Effector memory CD8-positive, alpha-beta T cell (primary cell): Measurements from ENCODE around the gene VPS13D.

Experiments used
- ATAC-seq: fragments of 150-1000 bp; cut with Tn5 transposase; replicated peaks from 2 replicates; pipeline ENCODE4 v1.10.0; 2021; ENCODE audit warnings: mild to moderate bottlenecking, moderate library complexity
- DNase-seq, 3 experiments: peaks; one replicate each; pipeline ENCODE4 v3.0.0; 2021
- H3K27ac Mint-ChIP-seq, 2 donors: one replicate each; pipeline ENCODE4 v1.8.0; 2022; ENCODE audit warnings: mild to moderate bottlenecking in 2 of 2, mixed read lengths in 2 of 2, moderate library complexity in 2 of 2
- H3K27me3 Mint-ChIP-seq, 2 donors: one replicate each; pipeline ENCODE4 v1.8.0; 2022; ENCODE audit warnings: mixed read lengths in 2 of 2
- H3K36me3 Mint-ChIP-seq: one replicate; pipeline ENCODE4 v1.8.0; 2022; ENCODE audit warnings: mild to moderate bottlenecking, moderate library complexity, mixed read lengths; ENCODE audit not compliant: insufficient read depth
- H3K4me1 Mint-ChIP-seq, 2 donors: one replicate each; pipeline ENCODE4 v1.8.0; 2022; ENCODE audit warnings: low read depth in 2 of 2, mixed read lengths in 2 of 2
- H3K4me3 Mint-ChIP-seq, 2 donors: one replicate each; pipeline ENCODE4 v1.8.0; 2022; ENCODE audit warnings: mild to moderate bottlenecking in 2 of 2, mixed read lengths in 2 of 2, moderate library complexity in 2 of 2
- H3K9me3 Mint-ChIP-seq, 2 donors: one replicate each; pipeline ENCODE4 v1.8.0; 2022; ENCODE audit warnings: mixed read lengths in 2 of 2

VPS13D gene

GRCh38 chr1:12293416-12293815 lies 63.6 kb downstream of the VPS13D start:
- Mint-ChIP-seq H3K9me3 (no peaks in the 10 kb centered on the region), H3K27me3 (no peaks in the 10 kb centered on the region), H3K4me3 (no peak overlapping the region), H3K36me3 (peaks cover 76% of the 10 kb centered on the region), H3K27ac (no peak overlapping the region), H3K4me1 (peaks cover 4 to 16% of the 10 kb centered on the region in 2 donors)
- ATAC-seq (no peak), DNase-seq (no peak)

GRCh38 chr1:12294076-12294475 lies 64.2 kb downstream of the VPS13D start:
- H3K9me3 Mint-ChIP-seq, result no peaks in the 10 kb centered on the region
- no peaks in the 10 kb centered on the region for H3K27me3 Mint-ChIP-seq
- no peak for ATAC-seq
- H3K27ac Mint-ChIP-seq, result no peak overlapping the region
- no peak for DNase-seq
- H3K36me3 Mint-ChIP-seq, result peaks cover 79% of the 10 kb centered on the region
- H3K4me1 Mint-ChIP-seq, result peaks cover 4 to 20% of the 10 kb centered on the region in 2 donors
- no peak overlapping the region for H3K4me3 Mint-ChIP-seq

DNA sequence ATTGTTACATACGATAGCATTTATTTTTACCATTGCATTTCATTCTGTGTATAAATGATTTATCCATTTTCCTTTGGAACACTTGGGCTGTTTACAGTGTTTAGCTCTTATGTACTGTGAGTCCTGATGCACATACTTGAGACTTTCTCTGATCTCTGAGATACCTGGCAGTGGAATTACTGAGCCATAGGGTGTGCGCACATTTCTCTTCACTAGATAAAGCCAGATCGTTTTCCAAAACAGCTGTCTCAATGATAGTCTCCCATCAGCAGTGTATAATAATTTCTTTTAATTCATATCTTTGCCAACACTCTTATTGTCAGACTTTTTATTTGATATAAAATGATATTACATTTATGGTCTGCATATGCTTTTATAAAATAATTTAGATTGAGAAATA lies 66.2 kb downstream of the VPS13D start:
- H3K4me3 Mint-ChIP-seq, result no peak overlapping the region
- peaks cover 4 to 20% of the 10 kb centered on the region in 2 donors for H3K4me1 Mint-ChIP-seq
- peak overlapping the region; percentile 66 to 77 for H3K27ac Mint-ChIP-seq

GRCh38 chr1:12296623-12297022 lies 66.8 kb downstream of the VPS13D start:
- H3K36me3 Mint-ChIP-seq, result peaks cover 68% of the 10 kb centered on the region
- no peaks in the 10 kb centered on the region for H3K9me3 Mint-ChIP-seq
- H3K4me3 Mint-ChIP-seq, result no peak overlapping the region
- ATAC-seq (no peak), DNase-seq (no peak)
- no peaks in the 10 kb centered on the region for H3K27me3 Mint-ChIP-seq
- H3K27ac Mint-ChIP-seq, result peak overlapping the region; percentile 17 to 77
- H3K4me1 Mint-ChIP-seq, result peaks cover 4 to 25% of the 10 kb centered on the region in 2 donors

More for the DNA sequence above, 66.2 kb downstream of the VPS13D start:
- ATAC-seq, result no peak
- Mint-ChIP-seq H3K36me3 (peaks cover 74% of the 10 kb centered on the region), H3K27me3 (no peaks in the 10 kb centered on the region), H3K9me3 (no peaks in the 10 kb centered on the region)
- no peak for DNase-seq

GRCh38 chr1:12300706-12301105 lies 70.9 kb downstream of the VPS13D start:
- Mint-ChIP-seq H3K27me3 (no peaks in the 10 kb centered on the region), H3K36me3 (peaks cover 56% of the 10 kb centered on the region), H3K4me3 (no peak overlapping the region), H3K27ac (no peak overlapping the region), H3K4me1 (peaks cover 4 to 24% of the 10 kb centered on the region in 2 donors), H3K9me3 (no peaks in the 10 kb centered on the region)
- no peak for ATAC-seq
- no peak for DNase-seq

GRCh38 chr1:12301518-12302237 lies 71.8 kb downstream of the VPS13D start:
- H3K4me3 Mint-ChIP-seq, result no peak overlapping the region
- no peaks in the 10 kb centered on the region for H3K9me3 Mint-ChIP-seq
- ATAC-seq, result no peak
- no peaks in the 10 kb centered on the region for H3K27me3 Mint-ChIP-seq
- H3K4me1 Mint-ChIP-seq, result peaks cover 0 to 18% of the 10 kb centered on the region in 2 donors
- H3K36me3 Mint-ChIP-seq, result peaks cover 54% of the 10 kb centered on the region
- H3K27ac Mint-ChIP-seq, result peak overlapping the region in 1 of 2 donors; percentile 46
- no peak for DNase-seq

DNA sequence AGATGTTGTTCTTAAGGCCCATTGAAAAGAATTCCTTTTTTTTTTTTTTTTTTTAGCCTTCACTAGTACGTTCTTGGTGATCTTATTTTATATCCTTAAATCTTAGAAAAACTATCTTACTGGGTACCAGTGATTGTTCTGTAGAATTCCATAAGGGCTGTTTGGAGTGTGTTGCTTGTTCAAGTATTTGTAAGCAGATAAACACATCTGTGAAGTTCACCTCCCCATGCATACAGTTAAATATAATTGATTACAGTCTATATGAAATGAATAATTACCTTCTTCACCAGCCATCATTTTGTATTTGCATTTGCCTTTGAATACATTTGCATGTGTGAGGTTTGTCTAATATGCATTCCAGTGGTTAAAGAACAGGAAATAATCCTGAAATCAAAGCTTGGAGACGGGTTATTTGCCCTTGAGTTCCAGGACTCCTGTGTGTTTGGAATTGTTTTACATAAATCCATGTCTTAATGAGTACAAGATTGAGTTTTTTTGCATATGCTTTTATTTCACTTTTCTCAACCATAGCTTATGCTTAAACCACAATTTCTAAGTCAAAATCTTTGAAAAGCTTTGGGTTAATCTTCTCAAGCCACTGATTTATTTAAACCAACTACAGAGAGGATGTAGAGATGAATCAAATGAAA lies 73.1 kb downstream of the VPS13D start:
- H3K9me3 Mint-ChIP-seq, result no peaks in the 10 kb centered on the region
- peak overlapping the region; percentile 49 to 52 for H3K27ac Mint-ChIP-seq
- ATAC-seq, result no peak
- no peak for DNase-seq
- peaks cover 0 to 9% of the 10 kb centered on the region in 2 donors for H3K4me1 Mint-ChIP-seq
- peaks cover 59% of the 10 kb centered on the region for H3K36me3 Mint-ChIP-seq
- no peak overlapping the region for H3K4me3 Mint-ChIP-seq
- H3K27me3 Mint-ChIP-seq, result no peaks in the 10 kb centered on the region

GRCh38 chr1:12305377-12305776 lies 75.5 kb downstream of the VPS13D start:
- Mint-ChIP-seq H3K9me3 (no peaks in the 10 kb centered on the region), H3K36me3 (peaks cover 66% of the 10 kb centered on the region), H3K4me3 (no peak overlapping the region), H3K27ac (no peak overlapping the region), H3K4me1 (peaks cover 0 to 5% of the 10 kb centered on the region in 2 donors), H3K27me3 (no peaks in the 10 kb centered on the region)
- no peak for DNase-seq
- no peak for ATAC-seq

DNA sequence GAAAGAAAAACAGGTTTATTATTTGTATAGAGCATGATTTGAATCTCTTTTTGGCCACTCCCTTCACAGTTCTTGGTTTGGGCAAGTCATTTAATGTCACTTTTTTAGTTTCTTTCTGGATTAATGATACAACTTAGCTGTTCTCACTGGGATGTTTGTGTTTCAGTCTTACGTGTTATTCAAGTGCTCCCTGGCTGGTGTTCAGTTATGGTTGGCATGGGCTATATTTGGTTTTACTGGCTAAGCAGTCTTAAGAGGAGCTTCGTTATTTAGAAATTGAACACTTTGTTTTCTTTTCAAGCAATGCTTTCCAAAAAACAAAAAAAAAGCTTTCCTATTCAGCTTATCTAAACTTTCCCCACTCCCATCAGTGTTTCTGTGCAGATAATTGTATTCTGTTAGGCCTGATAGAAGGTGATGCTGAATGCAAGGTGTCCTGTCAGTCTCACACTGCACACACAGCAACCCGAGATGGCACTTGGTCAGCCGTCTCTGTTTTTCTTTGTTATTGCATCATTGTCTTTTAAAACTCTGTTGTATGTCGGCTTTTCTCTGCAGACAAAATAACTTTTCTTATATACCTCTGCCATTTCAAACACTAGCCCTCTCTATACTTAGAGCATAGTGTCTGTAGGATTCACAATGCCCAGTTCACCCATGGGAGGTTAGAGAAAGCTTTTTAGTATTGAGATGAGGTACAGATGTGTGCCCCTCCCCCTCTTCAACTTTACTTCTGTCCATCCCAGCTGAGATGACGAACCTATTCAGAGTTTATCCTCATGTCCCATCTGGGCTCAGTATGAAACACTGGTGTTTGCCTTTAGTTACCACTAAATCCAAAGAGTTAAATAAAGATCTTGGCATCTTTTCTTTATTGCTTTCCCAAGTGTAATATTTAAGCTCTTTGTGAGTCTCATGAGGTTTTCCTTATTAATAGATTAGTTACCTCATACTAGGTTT lies 80.2 kb downstream of the VPS13D start:
- Mint-ChIP-seq H3K4me3 (no peak overlapping the region), H3K27ac (no peak overlapping the region), H3K9me3 (no peaks in the 10 kb centered on the region), H3K27me3 (no peaks in the 10 kb centered on the region), H3K4me1 (no peaks in the 10 kb centered on the region), H3K36me3 (peaks cover 67% of the 10 kb centered on the region)
- ATAC-seq (no peak), DNase-seq (no peak)

DNA sequence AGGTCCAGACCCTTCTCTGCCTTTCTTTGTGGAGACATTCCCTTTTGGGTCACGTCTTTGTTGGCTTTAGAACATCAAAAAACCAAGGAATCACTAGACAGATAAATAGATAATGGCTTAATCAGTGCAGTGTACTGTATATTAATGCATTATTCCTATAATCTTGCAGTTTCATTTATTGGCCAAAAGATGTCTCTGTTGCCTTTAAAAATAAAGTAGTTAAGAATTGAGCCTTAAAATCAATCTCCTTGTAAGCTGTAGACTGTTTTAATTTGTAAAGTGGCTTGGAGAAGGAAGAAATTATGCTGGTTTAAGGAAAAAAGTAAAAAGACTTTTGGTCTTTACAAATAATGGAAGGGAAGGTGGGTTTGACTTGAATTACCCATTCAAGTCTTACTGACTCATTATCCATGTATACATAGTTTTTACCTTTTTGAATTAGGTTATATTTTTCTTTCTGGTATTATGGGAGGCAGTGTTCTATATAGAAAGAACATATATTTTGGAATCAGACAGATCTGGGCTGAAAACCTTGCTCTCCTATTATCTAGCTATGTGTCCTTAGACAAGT lies 84.6 kb downstream of the VPS13D start:
- ATAC-seq, result no peak

GRCh38 chr1:12315146-12315545 lies 85.3 kb downstream of the VPS13D start:
- no peak for DNase-seq
- Mint-ChIP-seq H3K9me3 (no peaks in the 10 kb centered on the region), H3K36me3 (peaks cover 63% of the 10 kb centered on the region), H3K4me3 (no peak overlapping the region), H3K27me3 (no peaks in the 10 kb centered on the region), H3K27ac (no peak overlapping the region), H3K4me1 (peaks cover 3 to 9% of the 10 kb centered on the region in 2 donors)
- no peak for ATAC-seq

More for the DNA sequence above, 84.6 kb downstream of the VPS13D start:
- no peak for DNase-seq
- H3K4me3 Mint-ChIP-seq, result no peak overlapping the region
- no peak overlapping the region for H3K27ac Mint-ChIP-seq
- peaks cover 0 to 1% of the 10 kb centered on the region in 2 donors for H3K4me1 Mint-ChIP-seq
- H3K9me3 Mint-ChIP-seq, result no peaks in the 10 kb centered on the region
- H3K27me3 Mint-ChIP-seq, result no peaks in the 10 kb centered on the region
- peaks cover 62% of the 10 kb centered on the region for H3K36me3 Mint-ChIP-seq

GRCh38 chr1:12316331-12316730 lies 86.5 kb downstream of the VPS13D start:
- ATAC-seq (no peak), DNase-seq (no peak)
- H3K36me3 Mint-ChIP-seq, result peaks cover 61% of the 10 kb centered on the region
- H3K4me3 Mint-ChIP-seq, result no peak overlapping the region
- H3K4me1 Mint-ChIP-seq, result peaks cover 3 to 14% of the 10 kb centered on the region in 2 donors
- peak overlapping the region in 1 of 2 donors; percentile 60 for H3K27ac Mint-ChIP-seq
- H3K9me3 Mint-ChIP-seq, result no peaks in the 10 kb centered on the region
- H3K27me3 Mint-ChIP-seq, result no peaks in the 10 kb centered on the region

DNA sequence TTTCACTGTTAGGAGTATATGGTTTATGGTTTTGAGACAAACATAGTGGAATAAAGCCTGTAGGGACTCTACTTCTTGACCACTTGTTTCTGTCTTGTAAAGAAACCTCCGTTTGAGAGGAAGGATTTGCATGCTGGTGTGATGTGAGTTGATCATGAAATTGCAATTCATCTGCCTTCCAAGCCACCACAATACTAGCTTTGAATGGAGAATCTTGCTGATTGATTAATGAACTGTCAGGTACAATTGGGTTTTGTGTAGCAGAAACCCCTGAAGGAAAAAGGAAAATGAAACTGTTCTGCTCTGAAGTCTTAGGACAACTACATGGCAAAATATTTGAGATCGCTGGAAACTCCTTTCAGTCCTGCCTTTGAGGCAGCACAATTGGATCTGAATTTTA lies 90.7 kb downstream of the VPS13D start:
- no peaks in the 10 kb centered on the region for H3K9me3 Mint-ChIP-seq
- H3K27ac Mint-ChIP-seq, result peak overlapping the region; percentile 15 to 32
- H3K4me3 Mint-ChIP-seq, result peak overlapping the region in 1 of 2 donors; percentile 50
- H3K27me3 Mint-ChIP-seq, result no peaks in the 10 kb centered on the region
- H3K36me3 Mint-ChIP-seq, result peaks cover 62% of the 10 kb centered on the region
- DNase-seq, result no peak
- H3K4me1 Mint-ChIP-seq, result peaks cover 3 to 14% of the 10 kb centered on the region in 2 donors
- no peak for ATAC-seq
